K562 treated with DMSO at 1 percent for 12 hours (cell line): ENCODE measurements around the gene APCDD1L. TPM values are rescaled to one million over a fixed set of nuclear protein-coding genes. Genes with fewer than 3 reads are reported as not detected.

ENCODE experiments used
- total RNA-seq: library from RNA; unstranded; fragments of 300-600 nt; gene quantifications from 2 replicates; pipeline ENCODE4 v1.2.3, GENCODE V29; 2022; ENCODE audit not compliant: insufficient read depth

Gene APCDD1L
- total RNA-seq: not detected in 2 replicates

DNA sequence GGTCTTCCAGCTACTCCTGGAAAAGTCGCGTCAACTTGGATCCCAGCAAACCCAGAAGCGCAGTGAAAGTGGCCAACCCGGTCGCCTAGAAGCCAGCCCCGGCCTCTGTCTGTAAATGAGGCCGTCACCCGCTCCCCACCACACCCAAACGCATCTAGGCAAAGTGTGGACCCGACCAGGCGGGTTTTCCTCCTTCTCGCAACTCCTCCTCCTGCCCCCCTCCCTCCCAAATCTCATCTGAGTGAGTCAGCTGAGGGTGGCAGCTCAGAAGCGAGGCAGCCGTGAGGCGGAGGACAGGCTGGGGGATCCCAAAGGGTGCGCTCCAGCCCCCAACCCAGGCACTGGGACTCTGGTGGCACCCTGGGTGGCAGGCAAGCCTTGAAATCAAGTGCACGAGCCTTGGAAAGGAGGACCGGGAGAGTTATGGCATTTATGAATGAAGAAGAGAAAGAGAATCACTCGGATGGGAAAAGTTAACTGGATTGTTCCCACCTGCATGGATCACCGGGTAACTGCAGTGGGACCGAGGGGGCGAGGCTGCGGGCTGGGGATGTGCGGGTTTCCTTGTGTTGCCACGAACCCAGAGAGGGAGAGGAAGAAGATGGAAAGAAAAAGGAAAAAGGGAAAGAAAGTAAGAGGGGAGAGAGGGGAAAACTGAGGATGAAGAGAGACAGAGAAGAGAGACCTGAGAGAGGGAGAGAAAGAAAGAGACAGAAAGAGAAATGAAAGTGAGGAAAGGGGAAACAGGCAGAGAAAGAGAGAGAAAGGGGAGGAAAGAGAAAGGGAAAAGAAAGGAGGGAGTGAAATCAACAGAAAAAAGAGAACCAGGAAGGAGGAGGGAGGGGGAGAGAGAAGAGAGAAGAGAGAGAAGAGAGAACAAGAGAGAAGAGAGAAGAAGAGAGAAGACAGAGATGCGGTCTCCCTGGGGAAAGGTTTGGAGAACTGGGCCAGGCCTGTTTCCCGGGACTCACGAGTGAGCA is at the start of gene APCDD1L:
APCDD1L (minus strand) TSS at position 167 of the 980 bp plus-strand sequence. CDS start 692 bp downstream, outside the sequence.

Other genes with a start within 250 kb of the APCDD1L start
- 2.5 and 6.8 TPM in 2 replicates for gene RAB22A, start 205.7 kb downstream of the APCDD1L start, total RNA-seq
- 29.9 and 33.1 TPM in 2 replicates for gene VAPB, start 126.2 kb downstream of the APCDD1L start, total RNA-seq
- 15.7 and 38.8 TPM in 2 replicates for gene STX16, start 135.9 kb upstream of the APCDD1L start, total RNA-seq
- gene NPEPL1, start 177.4 kb upstream of the APCDD1L start, total RNA-seq: 1.1 and 3.3 TPM in 2 replicates